C4-2B (cell line): ENCODE data around the gene ZBTB16.

Source experiments
- H3K27ac ChIP-seq: fragments of 450-650 bp; 2 replicates; pipeline ENCODE4 v1.5.1; 2017
- ZFX ChIP-seq: fragments of 450-650 bp; IDR thresholded peaks from 2 replicates; pipeline ENCODE4 v1.6.1; 2017
- TF ChIP-seq, protein P1 (sequence below): fragments of 450-650 bp; conservative IDR thresholded peaks from 2 replicates; pipeline ENCODE4 v1.5.1; 2017; ENCODE audit warnings: mild to moderate bottlenecking

ZBTB16 gene

DNA sequence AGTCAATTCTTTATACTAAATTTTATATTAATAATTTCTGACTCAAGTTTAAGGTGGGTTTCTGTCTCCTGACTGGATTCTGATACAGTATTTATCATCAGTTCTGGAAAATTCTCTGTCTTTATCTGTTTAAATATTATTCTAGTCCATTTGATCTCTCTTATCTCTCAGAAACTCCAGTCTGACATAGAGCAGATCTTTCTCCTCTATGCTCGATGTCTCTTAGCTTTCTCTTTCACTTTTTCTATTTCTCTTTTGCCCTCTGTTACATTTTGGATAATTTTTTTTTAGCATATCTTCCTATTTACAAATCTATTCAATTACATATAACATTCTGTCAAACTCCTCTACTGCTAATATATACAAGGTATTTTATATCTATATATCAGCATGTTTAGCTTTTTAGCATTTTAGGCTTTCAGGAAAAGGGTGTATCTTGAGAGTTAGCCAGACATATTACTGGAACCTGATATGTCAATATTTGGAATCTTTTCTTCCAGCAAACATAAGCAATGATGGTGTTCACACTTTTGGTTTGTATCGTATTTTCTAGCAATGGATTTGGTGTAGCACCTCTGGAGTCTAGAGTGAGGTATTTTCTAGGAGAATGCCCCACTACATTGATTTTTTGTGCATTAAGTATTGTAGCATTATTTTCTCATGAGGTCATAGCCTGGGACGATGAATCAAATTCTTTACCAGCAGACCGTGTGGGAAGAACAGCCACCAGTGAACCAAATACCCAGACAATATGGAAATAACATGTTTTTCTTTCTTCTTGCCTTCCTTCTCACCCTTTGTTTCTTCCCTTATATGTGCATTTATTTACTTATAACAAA, 232.6 kb downstream of the ZBTB16 start:
- TF ChIP-seq, protein P1, sequence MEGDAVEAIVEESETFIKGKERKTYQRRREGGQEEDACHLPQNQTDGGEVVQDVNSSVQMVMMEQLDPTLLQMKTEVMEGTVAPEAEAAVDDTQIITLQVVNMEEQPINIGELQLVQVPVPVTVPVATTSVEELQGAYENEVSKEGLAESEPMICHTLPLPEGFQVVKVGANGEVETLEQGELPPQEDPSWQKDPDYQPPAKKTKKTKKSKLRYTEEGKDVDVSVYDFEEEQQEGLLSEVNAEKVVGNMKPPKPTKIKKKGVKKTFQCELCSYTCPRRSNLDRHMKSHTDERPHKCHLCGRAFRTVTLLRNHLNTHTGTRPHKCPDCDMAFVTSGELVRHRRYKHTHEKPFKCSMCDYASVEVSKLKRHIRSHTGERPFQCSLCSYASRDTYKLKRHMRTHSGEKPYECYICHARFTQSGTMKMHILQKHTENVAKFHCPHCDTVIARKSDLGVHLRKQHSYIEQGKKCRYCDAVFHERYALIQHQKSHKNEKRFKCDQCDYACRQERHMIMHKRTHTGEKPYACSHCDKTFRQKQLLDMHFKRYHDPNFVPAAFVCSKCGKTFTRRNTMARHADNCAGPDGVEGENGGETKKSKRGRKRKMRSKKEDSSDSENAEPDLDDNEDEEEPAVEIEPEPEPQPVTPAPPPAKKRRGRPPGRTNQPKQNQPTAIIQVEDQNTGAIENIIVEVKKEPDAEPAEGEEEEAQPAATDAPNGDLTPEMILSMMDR, result no peak
- TF ChIP-seq ZFX, result no peak
- no peak overlapping the region for H3K27ac ChIP-seq

DNA sequence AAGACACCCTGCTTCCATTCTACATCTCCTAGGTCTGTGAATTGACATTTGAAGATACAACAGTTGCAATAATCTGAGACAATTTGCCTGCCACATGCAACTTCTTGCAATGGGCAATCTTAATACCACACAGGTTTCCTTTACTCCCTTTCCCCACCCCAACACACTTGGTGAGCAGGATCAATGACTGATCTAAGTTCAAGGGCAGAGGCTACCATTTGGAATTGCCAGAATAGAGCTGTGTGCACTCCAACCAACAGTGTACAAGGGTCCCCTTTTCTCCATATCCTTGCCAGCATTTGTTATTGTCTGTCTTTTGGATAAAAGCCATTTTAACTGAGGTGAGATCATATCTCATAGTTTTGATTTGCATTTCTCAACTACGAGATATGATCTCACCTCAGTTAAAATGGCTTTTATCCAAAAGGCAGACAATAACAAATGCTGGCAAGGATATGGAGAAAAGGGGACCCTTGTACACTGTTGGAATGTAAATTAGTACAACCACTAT, 233.7 kb downstream of the ZBTB16 start:
- TF ChIP-seq, protein P1, result no peak
- no peak for TF ChIP-seq ZFX

DNA sequence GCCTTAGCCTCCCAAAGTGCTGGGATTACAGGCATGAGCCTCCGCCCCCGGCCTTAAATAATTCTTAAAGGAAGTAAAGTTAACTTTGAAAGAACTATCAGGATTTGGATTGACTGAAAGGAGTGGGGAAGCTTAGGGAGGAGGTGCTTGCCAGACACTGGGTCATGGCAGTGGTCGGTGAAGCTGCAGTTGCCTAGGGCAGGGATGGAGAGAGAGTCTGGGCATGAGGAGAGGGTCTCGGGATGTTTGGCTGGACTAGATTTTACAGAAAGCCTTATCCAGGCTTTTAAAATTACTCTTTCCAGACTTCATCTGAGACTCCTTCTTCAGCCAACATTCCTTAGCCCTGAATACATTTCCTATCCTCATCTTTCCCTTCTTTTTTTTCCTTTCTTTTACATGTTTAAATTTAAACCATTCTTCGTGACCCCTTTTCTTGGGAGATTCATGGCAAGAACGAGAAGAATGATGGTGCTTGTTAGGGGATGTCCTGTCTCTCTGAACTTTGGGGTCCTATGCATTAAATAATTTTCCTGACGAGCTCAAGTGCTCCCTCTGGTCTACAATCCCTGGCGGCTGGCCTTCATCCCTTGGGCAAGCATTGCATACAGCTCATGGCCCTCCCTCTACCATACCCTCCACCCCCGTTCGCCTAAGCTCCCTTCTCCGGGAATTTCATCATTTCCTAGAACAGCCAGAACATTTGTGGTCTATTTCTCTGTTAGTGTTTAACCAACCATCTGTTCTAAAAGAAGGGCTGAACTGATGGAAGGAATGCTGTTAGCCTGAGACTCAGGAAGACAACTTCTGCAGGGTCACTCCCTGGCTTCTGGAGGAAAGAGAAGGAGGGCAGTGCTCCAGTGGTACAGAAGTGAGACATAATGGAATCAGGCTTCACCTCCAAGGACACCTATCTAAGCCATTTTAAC, 236.4 kb downstream of the ZBTB16 start, which contains the start of gene NNMT:
NNMT (plus strand) TSS at position 724 of the 929 bp plus-strand sequence; CDS start at position 882, 158 bp downstream.
- peak within 1 kb of the TSS; percentile 42 for H3K27ac ChIP-seq
- TF ChIP-seq, protein P1, result no peak
- no peak for TF ChIP-seq ZFX

More for the DNA sequence above, 233.7 kb downstream of the ZBTB16 start:
- no peak overlapping the region; the same call in 1 of the 2 replicates for H3K27ac ChIP-seq

DNA sequence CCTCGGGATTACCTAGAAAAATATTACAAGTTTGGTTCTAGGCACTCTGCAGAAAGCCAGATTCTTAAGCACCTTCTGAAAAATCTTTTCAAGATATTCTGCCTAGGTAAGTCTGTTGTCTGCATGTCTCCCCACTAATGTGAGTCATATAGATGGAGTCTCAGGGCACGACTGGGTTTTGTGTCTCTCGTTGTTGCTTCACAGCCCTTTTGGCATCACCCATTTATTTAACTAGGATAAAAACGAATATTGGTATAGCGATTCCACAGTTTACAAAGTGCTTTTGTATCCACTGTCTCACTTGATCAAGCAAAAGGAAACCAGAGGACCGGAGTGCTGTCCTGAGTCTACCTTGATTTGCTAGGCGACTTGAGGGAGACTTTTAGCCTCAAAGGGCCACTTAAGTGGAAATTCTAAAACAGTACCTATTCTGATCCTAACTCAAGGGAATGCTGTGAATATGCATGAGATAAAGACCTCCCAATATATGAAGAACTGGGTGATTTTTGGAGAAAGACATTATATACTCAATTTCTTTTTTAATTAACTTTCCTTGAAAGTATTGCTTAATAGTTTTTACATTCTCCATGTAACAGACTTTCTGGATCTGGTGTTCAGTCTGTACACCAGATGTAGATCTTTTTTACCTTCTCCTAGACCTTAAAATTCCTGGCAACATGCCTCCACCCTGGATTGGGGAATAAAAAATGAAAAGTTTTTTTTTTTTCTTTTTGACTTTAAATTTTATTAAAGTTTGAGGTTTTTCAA, 237.3 kb downstream of the ZBTB16 start:
- H3K27ac ChIP-seq, result no peak overlapping the region
- TF ChIP-seq, protein P1, result no peak
- no peak for TF ChIP-seq ZFX

DNA sequence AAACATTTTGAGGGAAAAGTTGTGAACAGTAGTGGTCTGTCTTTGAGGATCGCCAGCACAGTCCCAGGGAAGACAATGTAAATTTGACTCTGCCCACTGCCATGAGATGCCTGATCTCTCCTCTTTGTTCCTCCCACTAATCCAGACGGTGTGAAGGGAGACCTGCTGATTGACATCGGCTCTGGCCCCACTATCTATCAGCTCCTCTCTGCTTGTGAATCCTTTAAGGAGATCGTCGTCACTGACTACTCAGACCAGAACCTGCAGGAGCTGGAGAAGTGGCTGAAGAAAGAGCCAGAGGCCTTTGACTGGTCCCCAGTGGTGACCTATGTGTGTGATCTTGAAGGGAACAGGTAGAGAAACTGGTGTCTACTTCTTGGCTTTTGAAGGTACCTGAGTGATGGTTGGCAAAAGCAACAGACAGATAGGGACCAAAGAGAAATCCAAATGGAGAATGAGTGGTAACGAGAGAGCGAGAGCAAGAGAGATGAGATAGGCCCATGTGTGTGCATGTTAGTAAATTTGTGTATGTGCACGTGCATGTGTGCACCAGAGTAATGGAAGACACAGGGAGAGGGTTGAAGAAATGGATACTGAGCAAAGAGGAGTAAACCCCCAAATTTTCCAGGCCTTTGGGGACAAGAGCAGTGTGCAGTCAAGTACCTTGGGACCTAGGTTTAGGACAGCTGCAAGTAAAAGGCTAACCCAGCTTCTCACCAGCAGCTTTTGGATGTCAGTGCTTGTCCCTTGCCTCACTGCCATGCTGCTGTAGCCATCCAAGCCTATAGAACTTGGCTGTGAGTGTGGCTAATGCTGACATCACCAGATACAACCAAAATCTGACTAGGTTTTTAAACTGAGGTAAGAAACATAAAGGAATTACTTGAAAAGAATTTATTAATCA, 238.5 kb downstream of the ZBTB16 start:
- no peak overlapping the region for H3K27ac ChIP-seq
- TF ChIP-seq, protein P1, result no peak
- no peak for TF ChIP-seq ZFX

DNA sequence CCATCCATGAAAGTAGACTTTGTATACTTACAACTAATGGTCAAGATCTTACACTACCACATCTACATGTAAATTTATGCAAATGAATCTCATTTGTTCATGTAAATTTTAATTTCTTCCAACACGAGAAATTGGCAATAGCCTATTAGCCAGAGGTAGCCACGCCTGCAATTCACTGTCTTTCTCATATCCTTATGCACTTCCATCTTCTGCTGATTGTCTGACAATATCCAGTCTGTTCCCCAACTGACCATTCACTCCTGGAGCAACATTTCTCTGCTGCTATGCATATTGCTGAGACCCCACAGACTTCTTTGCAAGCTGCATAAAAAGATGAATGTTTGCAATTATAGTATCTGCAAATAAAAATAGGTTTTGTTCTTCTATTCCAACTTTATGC, 239.2 kb downstream of the ZBTB16 start:
- TF ChIP-seq, protein P1, result no peak
- no peak for TF ChIP-seq ZFX
- no peak overlapping the region for H3K27ac ChIP-seq
